HTERT RPE-1 (cell line): ENCODE measurements around the gene INSYN2B.

Experiments used
- in situ Hi-C: fragments of 300-500 bp; cut with MboI; formaldehyde crosslinking; loops from 4 replicates; pipeline ENCODE4 v1.14.3; 2020; ENCODE audit warnings: low sequenced_read_pairs

Gene INSYN2B

GRCh38 chr5:169895926-169896325, 84.4 kb downstream of the INSYN2B start:
- in situ Hi-C loops = no loop called here

GRCh38 chr5:169893571-169893970, 86.7 kb downstream of the INSYN2B start:
- in situ Hi-C loops = no loop called here

GRCh38 chr5:169893010-169893409, 87.3 kb downstream of the INSYN2B start:
- in situ Hi-C loops = no loop called here

GRCh38 chr5:169889572-169889971, 90.7 kb downstream of the INSYN2B start:
- in situ Hi-C loops = no loop called here

DNA sequence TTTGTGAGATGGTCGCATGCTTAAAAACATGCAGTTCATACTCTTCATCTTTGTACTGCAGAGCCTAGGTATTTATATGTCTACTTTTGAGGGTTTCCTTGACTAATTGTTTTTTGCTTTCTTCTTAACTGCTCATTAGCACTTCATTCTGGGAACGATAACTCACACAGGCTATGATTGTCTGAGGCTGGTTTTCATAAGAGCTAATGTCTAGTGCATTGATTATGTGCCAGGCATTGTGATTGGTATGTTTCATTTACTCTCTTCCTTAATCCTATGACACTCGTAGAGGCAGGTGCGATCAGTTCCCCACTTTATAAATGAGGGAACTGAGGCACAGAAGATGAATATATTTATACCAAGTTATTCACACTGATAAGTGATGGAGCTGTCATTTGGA, 93.6 kb downstream of the INSYN2B start:
- in situ Hi-C loops = no loop called here

DNA sequence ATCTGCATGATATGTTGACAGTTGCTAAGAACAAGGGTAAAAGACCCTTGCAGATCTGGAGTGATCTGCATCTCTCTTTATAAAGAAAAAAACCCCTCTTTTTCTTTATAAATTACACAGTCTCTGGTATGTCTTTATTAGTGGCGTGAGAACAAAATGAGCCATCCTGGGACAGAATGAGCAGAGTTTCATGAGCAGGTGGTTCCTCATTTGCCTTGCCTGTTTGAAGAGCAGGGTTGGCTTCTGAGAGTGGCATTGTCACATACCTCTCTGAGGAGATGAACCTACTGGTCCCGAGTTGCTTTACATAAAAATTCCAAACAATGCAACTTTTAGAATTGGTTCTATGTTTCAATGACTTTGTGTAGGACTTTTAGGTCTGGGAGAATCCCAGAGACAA, 94.3 kb downstream of the INSYN2B start:
- in situ Hi-C loops = no loop called here

GRCh38 chr5:169881702-169882303, 98.5 kb downstream of the INSYN2B start:
- in situ Hi-C loops = no loop called here

GRCh38 chr5:169880785-169881184, 99.5 kb downstream of the INSYN2B start:
- in situ Hi-C loops = no loop called here

DNA sequence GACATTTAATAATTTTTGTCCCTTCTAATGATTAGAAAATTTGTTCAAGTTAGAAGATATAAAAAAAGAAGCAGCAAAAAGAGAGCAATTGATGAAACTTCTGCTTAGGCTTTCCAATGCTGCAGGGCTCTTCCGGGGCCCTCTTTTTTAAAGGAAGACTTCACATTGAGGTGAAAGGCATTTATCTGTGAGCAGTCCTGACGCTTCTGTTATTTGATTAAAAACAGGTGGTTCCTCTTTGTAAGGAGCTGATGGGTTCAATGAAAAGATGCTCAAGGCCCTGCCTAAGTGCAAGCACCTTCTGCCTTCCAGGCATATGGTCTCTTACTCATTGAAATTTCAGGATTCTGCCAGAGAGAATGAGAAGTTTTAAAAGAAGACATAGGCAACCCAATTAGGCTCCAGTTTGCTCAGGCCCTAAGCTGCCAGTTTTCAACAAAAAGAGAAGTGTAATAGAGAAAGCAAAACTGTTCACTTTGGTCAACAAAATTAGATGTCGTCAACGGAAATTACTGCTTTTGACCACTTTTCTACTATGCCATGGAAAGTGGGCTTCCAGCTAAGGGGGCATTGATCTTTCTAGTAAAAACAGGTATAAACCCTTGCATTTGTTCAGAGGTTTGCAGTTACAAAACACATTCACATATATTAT, 100.2 kb downstream of the INSYN2B start:
- in situ Hi-C loops = no loop called here

DNA sequence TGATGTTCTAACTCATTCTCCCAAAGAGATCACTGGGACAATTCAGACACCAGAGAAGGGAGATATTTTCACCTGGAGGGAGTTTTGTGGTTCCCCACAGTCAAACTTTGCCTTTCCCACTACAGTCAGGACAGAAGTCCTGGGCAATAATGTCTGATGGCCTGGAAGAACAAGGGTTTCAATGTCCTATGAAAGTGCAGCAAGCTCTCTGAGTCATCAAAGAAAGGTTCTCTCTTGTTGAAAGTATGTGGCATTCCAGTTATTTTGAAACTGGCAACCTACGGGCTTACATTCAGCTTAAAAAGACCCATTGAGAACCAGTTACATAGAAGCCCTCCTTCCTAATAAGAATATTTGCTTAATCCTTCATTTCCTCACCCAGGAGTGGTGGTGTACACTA, 103.9 kb downstream of the INSYN2B start:
- in situ Hi-C loops = no loop called here

- in situ Hi-C loops = no loop called here
Measured at GRCh38 chr5:169875731-169876130, 104.6 kb downstream of the INSYN2B start.

DNA sequence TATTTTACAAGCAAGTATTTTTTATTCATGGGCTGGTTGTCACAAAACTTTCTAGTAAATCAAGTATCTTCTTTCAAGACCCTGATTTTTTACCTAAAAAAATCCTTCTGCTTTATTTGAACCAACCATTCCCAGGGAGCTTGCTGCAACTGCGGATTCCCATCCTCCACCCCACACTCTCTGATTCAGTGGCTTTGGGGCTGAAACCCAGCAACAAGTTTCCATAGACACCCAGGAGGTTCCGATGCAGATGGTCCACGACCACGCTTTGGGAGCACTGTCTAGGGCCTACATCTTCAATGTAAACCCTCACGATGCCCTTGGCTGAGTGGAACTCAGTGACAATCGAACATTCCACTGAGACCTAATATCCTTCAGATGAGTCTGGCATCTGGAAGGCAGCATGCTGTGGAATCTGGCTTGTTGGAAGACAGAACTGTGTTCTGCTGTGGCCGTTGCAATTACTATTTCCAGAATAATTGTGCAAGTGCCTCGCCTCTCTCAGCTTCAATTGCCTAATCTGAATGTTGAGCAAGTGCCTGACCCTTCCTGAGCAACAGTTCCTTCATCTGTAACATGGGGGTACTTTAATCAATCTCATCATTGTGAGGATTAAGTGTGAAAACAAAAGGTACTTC, 105.1 kb downstream of the INSYN2B start:
- in situ Hi-C loops = no loop called here

- in situ Hi-C loops = no loop called here
Measured at GRCh38 chr5:169874621-169875020, 105.7 kb downstream of the INSYN2B start.

DNA sequence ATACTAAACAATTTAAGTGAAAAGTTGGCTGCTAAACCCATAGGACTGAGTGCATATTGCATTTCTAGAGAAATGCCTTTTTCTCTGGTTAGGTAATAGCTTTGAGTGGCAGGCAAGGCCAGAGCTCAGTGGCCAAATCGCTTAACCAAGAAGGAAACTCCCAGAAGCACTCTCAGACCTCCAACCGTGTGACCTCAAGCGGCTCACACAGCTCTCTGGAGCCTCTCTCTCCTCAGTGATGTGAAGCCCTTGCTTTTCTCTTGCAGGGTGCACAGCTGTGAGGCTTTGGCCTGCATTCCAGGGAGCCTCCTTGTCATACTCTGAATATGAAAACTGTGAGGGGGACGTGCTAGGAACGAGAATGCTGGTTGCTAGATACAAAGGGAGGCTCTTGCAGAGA, 106.7 kb downstream of the INSYN2B start:
- in situ Hi-C loops = no loop called here

GRCh38 chr5:169871826-169872490, 108.3 kb downstream of the INSYN2B start:
- in situ Hi-C loops = no loop called here

- in situ Hi-C loops = no loop called here
Measured at GRCh38 chr5:169870211-169870610, 110.1 kb downstream of the INSYN2B start.

DNA sequence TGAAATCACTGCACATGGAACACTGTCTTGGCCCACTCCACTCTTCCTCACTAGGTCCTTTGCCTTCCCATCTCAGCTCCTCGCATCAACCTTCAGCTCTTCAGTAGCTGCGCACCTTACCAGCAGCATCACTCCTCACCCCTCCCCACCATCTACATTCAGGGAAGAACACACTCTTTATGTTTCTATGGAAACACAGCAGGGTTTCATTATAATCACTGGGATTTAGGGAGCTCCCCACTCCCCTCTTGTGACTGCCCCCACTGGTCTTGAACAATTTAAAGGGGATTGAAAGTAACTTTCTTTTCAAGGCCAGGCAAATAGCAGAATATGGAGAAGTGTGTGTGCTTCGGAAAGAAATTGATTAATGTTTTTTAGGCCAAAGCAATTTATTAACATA, 111.2 kb downstream of the INSYN2B start:
- in situ Hi-C loops = no loop called here

GRCh38 chr5:169867347-169867746, 112.9 kb downstream of the INSYN2B start:
- in situ Hi-C loops = no loop called here

DNA sequence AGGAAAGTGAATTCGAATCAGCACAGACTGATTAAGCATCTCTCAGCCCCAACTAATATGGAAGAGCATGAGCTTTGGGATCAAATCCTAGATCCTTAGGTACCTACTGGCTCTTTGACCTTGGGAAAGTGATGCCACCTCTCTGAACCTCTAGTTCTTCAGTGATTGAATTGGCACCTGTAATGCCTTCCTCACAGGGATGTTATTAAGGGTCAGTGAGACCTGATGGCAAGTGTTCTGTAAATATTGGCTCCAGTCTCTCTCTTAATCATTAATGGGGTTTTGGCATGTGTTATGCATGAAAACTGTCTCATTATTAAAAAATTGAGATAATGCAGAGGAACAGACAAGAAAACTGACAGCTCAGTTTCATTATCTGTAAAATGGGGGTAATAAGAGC, 115.8 kb downstream of the INSYN2B start:
- in situ Hi-C loops = no loop called here

DNA sequence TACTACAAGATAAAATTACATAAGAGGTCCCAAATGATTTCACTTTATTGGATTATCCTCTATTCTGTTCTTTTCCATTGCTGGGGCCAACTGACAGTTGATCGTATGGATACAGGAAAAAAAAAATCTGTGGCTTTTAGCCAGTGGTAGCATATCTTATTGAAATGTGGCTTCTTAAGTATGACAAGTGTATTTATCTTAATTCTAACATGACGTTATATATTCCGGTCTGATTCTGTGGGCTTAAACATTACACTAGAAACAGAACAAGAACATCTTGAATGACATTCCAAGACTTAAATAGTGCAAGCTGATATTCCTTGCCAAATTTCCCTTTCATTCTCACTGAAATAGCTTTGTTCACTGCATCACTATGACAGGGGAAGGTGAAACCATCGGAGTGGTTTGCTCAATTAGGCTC, 117.9 kb downstream of the INSYN2B start:
- in situ Hi-C loops = no loop called here

DNA sequence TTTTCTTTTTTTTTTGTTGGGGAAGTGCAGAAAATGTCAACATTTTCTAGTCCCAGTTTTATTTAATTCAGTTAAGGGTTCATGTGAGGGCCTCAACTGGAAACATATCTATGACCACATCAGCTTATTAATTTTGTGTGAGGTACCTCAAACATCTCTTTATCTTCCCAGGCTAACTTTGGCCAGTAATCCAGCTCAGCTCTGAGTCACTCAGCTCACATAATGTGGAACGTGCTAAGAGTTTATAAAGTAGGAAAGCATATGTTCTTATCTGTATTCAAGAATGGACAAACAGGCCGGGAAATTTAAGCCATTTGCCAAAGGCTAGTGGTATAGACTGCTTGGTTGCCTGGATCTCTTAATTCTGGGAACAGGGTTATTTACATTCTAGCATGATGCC, 118.4 kb downstream of the INSYN2B start:
- in situ Hi-C loops = no loop called here

DNA sequence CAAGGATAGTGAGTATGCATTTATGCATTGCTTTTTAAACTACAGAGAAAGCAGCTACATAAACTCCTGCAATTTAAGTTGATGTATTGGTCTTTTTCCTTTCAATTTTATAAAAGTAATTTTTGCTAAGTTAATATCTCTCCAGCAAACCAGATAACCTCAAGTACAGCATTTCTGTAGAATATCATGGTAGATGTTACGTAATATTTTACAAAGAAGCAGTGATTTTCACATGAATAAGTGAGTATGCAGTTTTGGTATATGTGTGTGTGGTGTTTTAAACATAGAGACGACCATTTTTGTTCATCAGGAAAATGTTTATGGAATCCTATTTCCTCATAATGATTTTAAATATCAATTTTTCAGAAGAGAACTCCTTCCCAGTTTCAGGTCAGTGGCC, 118.9 kb downstream of the INSYN2B start:
- in situ Hi-C loops = no loop called here
